Stomach (tissue), 9 donors: ENCODE data around the gene CAVIN2. TPM values are rescaled to one million over a fixed set of nuclear protein-coding genes. Genes with fewer than 3 reads are reported as not detected.

Experiments used
- DNase-seq, 2 donors: peaks; one replicate each; pipeline versions ENCODE4 v3.0.0 to v3.0.0-alpha.2; 2013 to 2019
- H3K27ac ChIP-seq, 5 donors: fragments of 200-600 bp in 4 of 5; sonication (generic) in 4 of 5; one replicate each; pipeline ENCODE4 v1.5.1; 2013 to 2019; ENCODE audit warnings: mild to moderate bottlenecking in 1 of 5, moderate library complexity in 1 of 5
- H3K27me3 ChIP-seq, 3 donors: fragments of 200-600 bp; sonication (generic); one replicate each; pipeline ENCODE4 v1.5.1; 2017 to 2019; ENCODE audit warnings: mixed run types in 1 of 3
- H3K36me3 ChIP-seq, 4 donors: fragments of 200-600 bp; sonication (generic); 1 replicate in 3 of 4; 2 replicates in 1 of 4; pipeline ENCODE4 v1.5.1; 2016 to 2019
- H3K4me1 ChIP-seq, 4 donors: fragments of 200-600 bp; sonication (generic); one replicate each; pipeline ENCODE4 v1.5.1; 2016 to 2019
- H3K4me3 ChIP-seq, 4 donors: fragments of 200-600 bp; sonication (generic) in 3 of 4; one replicate each; pipeline ENCODE4 v1.5.1; 2016 to 2019; ENCODE audit warnings: mild to moderate bottlenecking in 1 of 4
- H3K9me3 ChIP-seq, 4 donors: fragments of 200-600 bp; sonication (generic); one replicate each; pipeline ENCODE4 v1.5.1; 2016 to 2019
- EP300 ChIP-seq: sonication (generic); formaldehyde crosslinking; IDR thresholded peaks from one replicate; pipeline ENCODE4 v1.6.1; 2017; ENCODE audit warnings: antibody characterized with exemption
- POLR2A ChIP-seq, 4 donors: fragments of 450-650 bp; IDR thresholded peaks; one replicate each; pipeline ENCODE4 v1.6.1; 2016; ENCODE audit warnings: antibody characterized with exemption in 4 of 4, control low read depth in 2 of 4, mild to moderate bottlenecking in 1 of 4, moderate library complexity in 1 of 4
- POLR2AphosphoS5 ChIP-seq, 3 donors: sonication (generic); formaldehyde crosslinking; IDR thresholded peaks; one replicate each; pipeline ENCODE4 v1.6.1; 2016; ENCODE audit warnings: antibody characterized with exemption in 3 of 3
- WGBS, 5 donors: extraction: QIAGEN DNeasy Blood & Tissue Kit in 3 of 5; methylation state at CpG; one replicate each; pipeline versions ENCODE4 v1.1.5 to v1.1.7; 2013 to 2018; 5-methylcytosine and 5-hydroxymethylcytosine counted together
- intact Hi-C: fragments of 100-400 bp; cut with DNase I; formaldehyde crosslinking; loops from one replicate; pipeline ENCODE4 v1.15.1; 2023; ENCODE audit warnings: low total_unique reads
- polyA plus RNA-seq, 3 donors: library from polyadenylated mRNA; stranded (reverse); fragments of 200-250 nt; gene quantifications; one replicate each; pipeline ENCODE4 v1.2.3, GENCODE V29; 2013
- total RNA-seq, 5 donors: library from RNA; depleted of rRNA; stranded (reverse); fragments of >200 nt; gene quantifications; one replicate each; pipeline versions ENCODE4 v1.1.0 to v1.2.3, GENCODE V29; 2014 to 2016
- TF ChIP-seq, protein P1 (sequence below), 7 experiments: fragments of 450-650 bp in 4 of 7; fragments of 200-600 bp in 3 of 7; sonication (generic) in 3 of 7; IDR thresholded peaks; one replicate each; pipeline ENCODE4 v1.5.1; 2016 to 2019; ENCODE audit warnings: antibody characterized with exemption in 7 of 7, control low read depth in 2 of 7, mild to moderate bottlenecking in 1 of 7
- donor health status: healthy with polysubstance abuse.
- donor health status: Bipolar disorder and iron deficiency.
- donor health status: healthy.

Gene CAVIN2
- total and polyA plus RNA-seq, 8 donors: 5.8 to 46.3 (median 13.7) TPM

DNA sequence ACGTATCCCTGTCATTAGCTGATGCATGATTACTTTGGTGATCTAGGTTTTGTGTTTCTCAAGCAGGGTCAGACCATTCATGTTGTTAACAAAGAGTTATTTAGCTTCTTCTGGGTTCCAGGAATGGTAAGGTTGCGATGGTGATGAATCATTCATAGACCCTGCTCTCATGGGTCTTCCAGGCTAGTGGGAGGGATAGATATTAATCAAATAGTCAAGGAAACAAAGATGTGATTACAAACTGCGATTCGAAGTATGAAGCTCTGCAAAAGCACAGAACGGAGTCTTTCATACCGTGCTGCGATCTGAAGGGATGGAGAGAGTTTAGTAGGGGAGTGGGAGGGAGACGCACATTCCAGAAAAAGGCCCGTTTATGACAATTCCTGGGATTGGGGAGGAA lies 42.1 kb downstream of the CAVIN2 start:
- intact Hi-C loops: no loop called here
- TF ChIP-seq EP300: no peak
- TF ChIP-seq POLR2A (IDR thresholded peaks at IDR 0.05): no peak
- TF ChIP-seq, protein P1, sequence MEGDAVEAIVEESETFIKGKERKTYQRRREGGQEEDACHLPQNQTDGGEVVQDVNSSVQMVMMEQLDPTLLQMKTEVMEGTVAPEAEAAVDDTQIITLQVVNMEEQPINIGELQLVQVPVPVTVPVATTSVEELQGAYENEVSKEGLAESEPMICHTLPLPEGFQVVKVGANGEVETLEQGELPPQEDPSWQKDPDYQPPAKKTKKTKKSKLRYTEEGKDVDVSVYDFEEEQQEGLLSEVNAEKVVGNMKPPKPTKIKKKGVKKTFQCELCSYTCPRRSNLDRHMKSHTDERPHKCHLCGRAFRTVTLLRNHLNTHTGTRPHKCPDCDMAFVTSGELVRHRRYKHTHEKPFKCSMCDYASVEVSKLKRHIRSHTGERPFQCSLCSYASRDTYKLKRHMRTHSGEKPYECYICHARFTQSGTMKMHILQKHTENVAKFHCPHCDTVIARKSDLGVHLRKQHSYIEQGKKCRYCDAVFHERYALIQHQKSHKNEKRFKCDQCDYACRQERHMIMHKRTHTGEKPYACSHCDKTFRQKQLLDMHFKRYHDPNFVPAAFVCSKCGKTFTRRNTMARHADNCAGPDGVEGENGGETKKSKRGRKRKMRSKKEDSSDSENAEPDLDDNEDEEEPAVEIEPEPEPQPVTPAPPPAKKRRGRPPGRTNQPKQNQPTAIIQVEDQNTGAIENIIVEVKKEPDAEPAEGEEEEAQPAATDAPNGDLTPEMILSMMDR (IDR thresholded peaks at IDR 0.05): no peak
- no peak for TF ChIP-seq POLR2AphosphoS5 (IDR thresholded peaks at IDR 0.05)
- Histone ChIP-seq H3K36me3 (no peaks in the 10 kb centered on the region), H3K4me3 (no peak overlapping the region), H3K4me1 (no peaks in the 10 kb centered on the region), H3K27me3 (no peaks in the 10 kb centered on the region), H3K27ac (no peak overlapping the region), H3K9me3 (no peaks in the 10 kb centered on the region)
- 82 to 89% (median 87%) methylated on average over 9 of the region's 9 CpGs for WGBS, 5 donors
- DNase-seq: no peak

DNA sequence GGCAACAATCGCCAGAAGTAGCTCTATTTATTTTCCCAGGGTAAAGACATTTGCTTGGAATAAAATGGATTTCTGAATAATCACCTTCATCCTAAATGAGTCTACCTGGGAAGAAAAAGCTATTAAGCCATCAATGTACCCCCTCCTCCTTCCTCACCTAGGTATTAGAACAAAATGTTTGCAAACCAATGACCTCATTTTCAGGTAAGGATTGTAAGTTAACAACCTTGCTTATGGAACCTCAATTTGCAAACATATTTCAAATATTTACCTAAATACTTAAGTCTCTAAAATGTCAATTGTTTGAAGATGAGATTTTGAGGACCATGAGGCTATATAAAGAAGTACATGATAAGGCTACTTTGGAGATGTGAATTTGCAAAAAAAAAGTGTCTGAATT lies 43.9 kb downstream of the CAVIN2 start:
- WGBS, 5 donors: 78 to 93% (median 88%) methylated on average over 1 of the region's 1 CpG
- intact Hi-C loops: no loop called here
- H3K36me3 ChIP-seq: no peaks in the 10 kb centered on the region

DNA sequence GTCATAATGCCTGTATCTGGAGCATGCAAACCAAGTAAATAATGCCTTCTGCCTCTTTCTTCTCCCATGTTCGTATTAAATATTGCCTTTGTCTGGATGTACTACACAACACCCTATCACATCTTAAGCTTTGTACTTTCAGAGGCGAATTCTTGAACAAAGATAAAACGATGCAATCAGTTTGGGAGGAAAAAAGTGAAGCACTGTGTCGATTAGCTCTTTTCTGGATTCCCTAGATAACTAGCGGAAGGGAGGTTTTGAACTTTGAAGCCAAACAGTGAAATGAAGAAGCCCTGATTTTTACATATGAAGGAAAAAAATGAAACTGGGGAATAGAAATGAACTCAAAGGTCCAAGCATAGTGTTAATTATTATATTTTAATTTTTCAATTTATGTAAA lies 44.7 kb downstream of the CAVIN2 start:
- H3K4me3 ChIP-seq: no peak overlapping the region
- no peaks in the 10 kb centered on the region for H3K27me3 ChIP-seq
- no peaks in the 10 kb centered on the region for H3K4me1 ChIP-seq
- no peak for TF ChIP-seq EP300
- no peak for DNase-seq
- WGBS, 5 donors: 45 to 60% (median 54%) methylated on average over 5 of the region's 5 CpGs
- H3K27ac ChIP-seq: no peak overlapping the region
- H3K36me3 ChIP-seq: no peaks in the 10 kb centered on the region
- no peaks in the 10 kb centered on the region for H3K9me3 ChIP-seq
- intact Hi-C loops: no loop called here

More for the DNA sequence above, 43.9 kb downstream of the CAVIN2 start:
- Histone ChIP-seq H3K27me3 (no peaks in the 10 kb centered on the region), H3K4me1 (no peaks in the 10 kb centered on the region), H3K9me3 (no peaks in the 10 kb centered on the region), H3K27ac (no peak overlapping the region), H3K4me3 (no peak overlapping the region)
- TF ChIP-seq POLR2AphosphoS5 (IDR thresholded peaks at IDR 0.05) (no peak), EP300 (no peak), POLR2A (IDR thresholded peaks at IDR 0.05) (no peak)
- TF ChIP-seq, protein P1 (IDR thresholded peaks at IDR 0.05): no peak
- no peak for DNase-seq

DNA sequence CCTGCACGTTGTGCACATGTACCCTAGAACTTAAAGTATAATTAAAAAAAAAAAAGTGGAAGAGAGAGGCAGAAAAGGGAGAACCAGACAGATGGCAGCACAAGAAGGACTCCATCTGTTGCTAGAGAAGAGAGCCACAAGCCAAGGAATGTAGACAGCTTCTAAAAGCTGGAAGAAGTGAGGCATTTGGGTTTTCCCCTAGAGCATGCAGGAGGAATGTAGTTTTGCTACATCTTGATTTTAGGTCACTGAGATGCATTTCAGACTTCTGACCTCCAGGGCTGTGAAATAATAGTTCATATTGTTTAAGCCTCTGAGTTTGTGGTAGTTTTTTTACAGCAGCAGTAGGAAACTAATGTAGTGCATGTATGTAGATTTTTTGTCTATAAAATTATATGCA lies 46.0 kb downstream of the CAVIN2 start:
- TF ChIP-seq POLR2A (IDR thresholded peaks at IDR 0.05): no peak
- DNase-seq: no peak
- Histone ChIP-seq H3K27ac (no peak overlapping the region), H3K9me3 (no peaks in the 10 kb centered on the region), H3K4me3 (no peak overlapping the region), H3K36me3 (no peaks in the 10 kb centered on the region), H3K4me1 (no peaks in the 10 kb centered on the region), H3K27me3 (no peaks in the 10 kb centered on the region)
- intact Hi-C loops: no loop called here
- WGBS, 5 donors: 75 to 95% (median 84%) methylated on average over 1 of the region's 1 CpG

DNA sequence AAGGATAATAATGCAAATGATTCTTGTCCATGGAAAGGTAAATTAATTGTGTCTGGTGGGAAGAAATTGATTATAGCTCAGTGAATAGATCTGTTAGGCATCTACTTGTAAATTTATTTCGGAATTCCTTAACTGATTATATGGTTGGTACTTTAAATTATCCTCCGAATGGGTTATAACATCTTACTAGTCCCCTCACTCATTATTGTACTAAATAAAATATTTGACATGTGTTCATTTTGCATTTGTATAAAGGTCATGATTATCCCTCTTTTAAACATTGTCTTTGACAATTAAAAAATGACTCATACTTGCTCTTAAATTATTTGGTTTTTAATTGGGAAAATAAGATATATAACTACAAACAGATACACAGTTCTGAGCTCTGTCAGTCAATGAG lies 47.4 kb downstream of the CAVIN2 start:
- Histone ChIP-seq H3K4me1 (no peaks in the 10 kb centered on the region), H3K9me3 (no peaks in the 10 kb centered on the region), H3K4me3 (no peak overlapping the region), H3K27ac (no peak overlapping the region), H3K27me3 (no peaks in the 10 kb centered on the region), H3K36me3 (no peaks in the 10 kb centered on the region)
- no peak for TF ChIP-seq POLR2A (IDR thresholded peaks at IDR 0.05)
- 91 to 95% (median 93%) methylated on average over 2 of the region's 2 CpGs for WGBS, 5 donors
- intact Hi-C loops: no loop called here
- DNase-seq: no peak

DNA sequence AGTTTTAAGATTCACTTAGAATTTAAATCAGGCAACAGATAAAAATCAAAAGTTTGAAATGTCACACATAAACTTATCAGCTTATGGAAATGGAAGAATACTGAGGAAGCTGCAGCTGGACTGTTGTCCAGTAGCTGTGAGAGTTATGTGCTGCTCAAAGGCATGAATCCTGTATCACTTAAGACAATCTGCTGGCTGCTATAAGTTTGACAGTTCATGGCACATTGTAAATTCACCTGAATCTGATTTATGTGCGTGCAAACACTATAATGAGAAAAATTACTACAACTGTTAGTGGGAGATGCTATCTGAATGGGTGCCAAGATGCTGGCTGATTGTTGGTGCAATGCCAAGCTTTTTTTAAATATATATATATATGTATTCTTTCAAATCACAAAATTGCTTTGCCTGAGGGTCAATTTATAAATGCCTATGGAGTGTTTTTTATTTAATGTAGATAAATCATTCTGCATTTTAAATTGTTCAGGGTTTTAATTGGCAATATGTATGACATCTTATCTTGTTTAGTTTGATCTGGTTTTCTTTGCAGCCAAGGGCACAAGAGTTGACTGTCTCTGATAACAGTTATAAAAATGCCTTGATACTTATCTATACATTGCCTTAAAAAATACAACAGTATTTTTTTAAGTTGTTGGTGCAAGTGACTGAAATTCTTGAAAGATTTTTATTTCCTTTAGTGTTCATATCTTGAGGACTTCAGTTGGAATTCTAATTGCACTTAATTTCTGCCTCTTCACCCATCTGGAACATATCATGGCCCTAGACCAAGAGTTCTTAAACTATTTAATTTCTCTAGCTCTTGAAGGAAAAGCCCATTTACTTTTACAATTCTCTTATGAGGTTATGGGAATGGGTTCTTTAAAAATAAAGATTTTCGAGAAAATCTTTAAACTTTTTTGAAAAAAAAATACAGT lies 48.7 kb downstream of the CAVIN2 start:
- Histone ChIP-seq H3K36me3 (no peaks in the 10 kb centered on the region), H3K4me1 (no peaks in the 10 kb centered on the region), H3K9me3 (no peaks in the 10 kb centered on the region), H3K4me3 (no peak overlapping the region), H3K27ac (no peak overlapping the region), H3K27me3 (no peaks in the 10 kb centered on the region)
- intact Hi-C loops: no loop called here
- WGBS, 5 donors: 76 to 87% (median 80%) methylated on average over 2 of the region's 2 CpGs
- TF ChIP-seq, protein P1 (IDR thresholded peaks at IDR 0.05): no peak
- TF ChIP-seq POLR2A (IDR thresholded peaks at IDR 0.05) (no peak), EP300 (no peak), POLR2AphosphoS5 (IDR thresholded peaks at IDR 0.05) (no peak)
- DNase-seq: peak in 1 of 2 donors; percentile 23
